ENCODE measurements around the gene ADGRD1. TPM values are rescaled to one million over a fixed set of nuclear protein-coding genes. Genes with fewer than 3 reads are reported as not detected.

The ADGRD1 gene
- total and polyA plus RNA-seq, 12 donors = 0.87 to 6.0 (median 1.6) TPM

DNA sequence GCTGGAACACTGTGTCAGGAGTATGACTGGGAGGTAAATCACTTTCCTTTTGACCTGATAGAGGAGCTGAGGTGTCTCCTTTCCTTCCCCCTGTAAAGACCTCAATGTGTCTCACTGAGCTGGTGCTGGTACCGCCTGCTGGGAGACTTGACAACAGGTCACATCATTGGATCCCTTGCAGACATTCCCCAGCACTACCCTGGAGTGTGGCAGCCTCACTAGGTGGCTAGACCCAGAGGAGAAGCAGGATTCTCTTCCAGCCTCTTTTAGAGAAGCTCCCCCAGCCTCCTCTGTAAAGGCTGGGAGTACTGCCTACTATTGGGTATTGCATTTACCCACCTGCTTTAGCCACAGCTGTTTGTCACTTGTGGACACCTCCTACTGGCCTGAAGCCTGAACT is 223.9 kb downstream of the ADGRD1 start:
- DNase-seq = no peak
- Histone ChIP-seq H3K27me3 (no peaks in the 10 kb centered on the region), H3K4me3 (no peak overlapping the region), H3K36me3 (replicated peaks in 1 of 2) (no peaks in the 10 kb centered on the region), H3K27ac (no peak overlapping the region), H3K9me3 (replicated peaks in 1 of 3) (peaks cover 0 to 8% (median 0%) of the 10 kb centered on the region in 3 donors), H3K4me1 (replicated peaks in 1 of 2) (no peaks in the 10 kb centered on the region)
- intact Hi-C loops (cut with DNase I) = no loop called here
- TF ChIP-seq, protein P1, sequence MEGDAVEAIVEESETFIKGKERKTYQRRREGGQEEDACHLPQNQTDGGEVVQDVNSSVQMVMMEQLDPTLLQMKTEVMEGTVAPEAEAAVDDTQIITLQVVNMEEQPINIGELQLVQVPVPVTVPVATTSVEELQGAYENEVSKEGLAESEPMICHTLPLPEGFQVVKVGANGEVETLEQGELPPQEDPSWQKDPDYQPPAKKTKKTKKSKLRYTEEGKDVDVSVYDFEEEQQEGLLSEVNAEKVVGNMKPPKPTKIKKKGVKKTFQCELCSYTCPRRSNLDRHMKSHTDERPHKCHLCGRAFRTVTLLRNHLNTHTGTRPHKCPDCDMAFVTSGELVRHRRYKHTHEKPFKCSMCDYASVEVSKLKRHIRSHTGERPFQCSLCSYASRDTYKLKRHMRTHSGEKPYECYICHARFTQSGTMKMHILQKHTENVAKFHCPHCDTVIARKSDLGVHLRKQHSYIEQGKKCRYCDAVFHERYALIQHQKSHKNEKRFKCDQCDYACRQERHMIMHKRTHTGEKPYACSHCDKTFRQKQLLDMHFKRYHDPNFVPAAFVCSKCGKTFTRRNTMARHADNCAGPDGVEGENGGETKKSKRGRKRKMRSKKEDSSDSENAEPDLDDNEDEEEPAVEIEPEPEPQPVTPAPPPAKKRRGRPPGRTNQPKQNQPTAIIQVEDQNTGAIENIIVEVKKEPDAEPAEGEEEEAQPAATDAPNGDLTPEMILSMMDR (IDR thresholded peaks at IDR 0.05) = no peak
- TF ChIP-seq POLR2A (IDR thresholded peaks at IDR 0.05) = no peak
- 70 to 100% (median 87%) methylated on average over 1 of the region's 1 CpG for WGBS, 4 donors

DNA sequence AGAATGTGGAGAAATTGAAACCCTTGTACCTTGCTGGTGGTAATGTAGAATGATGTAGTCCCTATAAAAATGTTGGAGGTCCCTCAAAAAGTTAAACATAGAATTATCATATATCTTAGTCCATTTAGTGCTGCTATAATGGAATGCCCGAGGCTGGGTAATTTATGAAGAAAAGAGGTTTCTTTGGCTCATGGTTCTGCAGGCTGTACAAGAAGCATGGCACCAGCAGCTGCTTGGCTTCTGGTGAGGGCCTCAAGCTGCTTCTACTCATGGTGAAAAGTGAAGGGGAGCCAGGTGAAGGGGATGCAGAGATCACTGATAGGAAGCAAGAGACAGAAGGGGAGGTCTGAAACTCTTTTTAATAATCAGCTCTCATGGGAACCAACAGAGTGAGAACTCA is 233.9 kb downstream of the ADGRD1 start:
- Histone ChIP-seq H3K27ac (no peak overlapping the region), H3K4me1 (replicated peaks in 1 of 2) (no peaks in the 10 kb centered on the region), H3K36me3 (replicated peaks in 1 of 2) (no peaks in the 10 kb centered on the region), H3K9me3 (replicated peaks in 1 of 3) (no peaks in the 10 kb centered on the region), H3K4me3 (no peak overlapping the region), H3K27me3 (no peaks in the 10 kb centered on the region)
- DNase-seq = no peak
- TF ChIP-seq, protein P1 (IDR thresholded peaks at IDR 0.05) = no peak
- no peak for TF ChIP-seq POLR2A (IDR thresholded peaks at IDR 0.05)
- WGBS, 4 donors = 59 to 84% (median 77%) methylated on average over 1 of the region's 1 CpG
- intact Hi-C loops (cut with DNase I) = no loop called here

DNA sequence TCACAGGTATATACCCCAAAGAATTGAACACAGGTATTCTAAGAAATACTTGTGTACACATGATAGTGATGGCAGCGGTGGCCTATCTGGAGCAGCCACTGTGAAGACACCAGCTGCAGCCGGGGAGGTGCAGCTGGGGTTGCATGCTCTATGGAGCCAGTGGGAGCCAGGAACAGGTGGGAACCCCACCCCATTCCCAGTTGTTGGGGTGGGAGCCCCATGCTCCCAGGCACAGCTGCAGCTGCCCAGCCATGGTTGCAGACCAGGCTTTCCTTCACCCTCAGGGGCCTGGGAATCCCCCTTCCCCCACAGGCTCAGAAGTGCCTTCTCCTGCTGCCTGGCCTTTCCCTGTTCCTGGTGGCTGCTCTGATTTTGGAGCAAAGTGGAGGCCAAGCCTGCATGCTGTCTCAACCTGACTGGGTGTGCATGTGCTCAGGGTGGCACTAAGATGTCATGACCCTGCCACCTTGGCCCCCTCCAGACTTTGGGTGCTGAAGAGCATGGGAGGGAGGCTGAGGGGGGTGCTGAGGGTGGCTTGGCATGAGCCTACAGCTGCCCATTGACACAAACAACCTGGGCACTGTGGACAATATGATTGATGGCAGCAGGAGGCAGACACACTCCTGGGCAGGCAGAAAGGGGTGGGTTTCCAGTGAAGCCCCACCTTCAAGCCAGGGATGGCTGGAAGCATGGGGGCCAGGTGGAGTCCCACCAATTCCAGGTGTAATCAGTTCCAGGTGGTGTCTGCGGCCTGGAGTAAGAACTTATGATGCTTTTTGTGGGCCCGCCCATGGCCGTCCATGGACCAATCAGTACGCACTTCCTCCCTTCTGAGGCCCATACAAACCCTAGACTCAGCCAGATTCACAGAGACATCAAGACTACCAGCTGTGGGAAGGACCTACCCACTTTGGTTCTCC is 234.7 kb downstream of the ADGRD1 start:
- WGBS, 4 donors = 85 to 96% (median 91%) methylated on average over 2 to 6 of the region's 6 CpGs
- no peaks in the 10 kb centered on the region for H3K4me1 ChIP-seq (replicated peaks in 1 of 2)

DNA sequence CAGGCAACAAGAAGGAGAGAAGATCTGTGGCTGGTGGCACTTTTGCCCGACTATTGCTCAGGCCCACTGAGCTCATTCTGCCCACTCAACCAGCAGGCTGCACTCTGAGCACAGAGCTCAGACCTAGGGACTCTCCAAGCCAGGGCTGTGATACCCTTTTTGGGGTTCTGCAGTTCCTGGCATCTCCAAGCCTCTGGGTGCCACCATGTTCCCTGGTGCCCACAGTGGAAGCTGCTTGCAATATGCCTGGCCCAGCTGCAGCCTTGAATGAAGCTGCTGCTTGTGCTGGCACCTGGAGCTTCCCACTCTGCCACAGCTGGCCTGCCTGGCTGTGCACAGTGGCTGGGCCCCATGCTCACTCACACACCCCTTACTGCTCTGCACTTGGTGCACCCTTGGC is 236.1 kb downstream of the ADGRD1 start:
- DNase-seq = no peak
- Histone ChIP-seq H3K36me3 (replicated peaks in 1 of 2) (no peaks in the 10 kb centered on the region), H3K27me3 (no peaks in the 10 kb centered on the region), H3K9me3 (replicated peaks in 1 of 3) (no peaks in the 10 kb centered on the region), H3K4me3 (no peak overlapping the region), H3K4me1 (replicated peaks in 1 of 2) (no peaks in the 10 kb centered on the region), H3K27ac (no peak overlapping the region)
- WGBS, 4 donors = 67 to 85% (median 83%) methylated on average over 1 of the region's 1 CpG
- TF ChIP-seq, protein P1 (IDR thresholded peaks at IDR 0.05) = no peak
- TF ChIP-seq POLR2A (IDR thresholded peaks at IDR 0.05) = no peak
- intact Hi-C loops (cut with DNase I) = no loop called here

More for the DNA sequence above, 234.7 kb downstream of the ADGRD1 start:
- no peak overlapping the region for H3K27ac ChIP-seq
- no peak overlapping the region for H3K4me3 ChIP-seq
- no peaks in the 10 kb centered on the region for H3K9me3 ChIP-seq (replicated peaks in 1 of 3)
- no peak for DNase-seq
- no peaks in the 10 kb centered on the region for H3K27me3 ChIP-seq
- intact Hi-C loops (cut with DNase I) = no loop called here
- no peak for TF ChIP-seq POLR2A (IDR thresholded peaks at IDR 0.05)
- TF ChIP-seq, protein P1 (IDR thresholded peaks at IDR 0.05) = no peak
- no peaks in the 10 kb centered on the region for H3K36me3 ChIP-seq (replicated peaks in 1 of 2)
